ENCODE data around the gene PRKCQ.

Gene PRKCQ

DNA sequence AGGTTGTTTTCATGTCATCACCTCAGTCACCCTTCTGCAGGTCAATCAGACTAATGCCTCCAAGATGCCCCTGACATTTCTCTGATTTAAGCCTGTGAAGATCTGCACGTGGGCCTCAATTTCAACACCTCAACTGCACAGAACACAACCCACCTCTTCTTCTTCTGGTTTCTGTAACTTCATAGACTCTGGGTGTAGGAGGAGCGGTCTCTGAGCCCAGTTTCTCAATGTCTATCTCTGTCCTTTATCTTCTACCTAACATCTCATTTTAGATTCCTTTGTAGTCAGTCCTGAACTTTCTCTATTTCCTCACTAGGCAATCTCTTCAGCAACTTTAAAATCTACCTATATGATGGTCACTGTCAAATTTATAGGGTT lies 85.6 kb downstream of the PRKCQ start:
- TF ChIP-seq, protein P1, sequence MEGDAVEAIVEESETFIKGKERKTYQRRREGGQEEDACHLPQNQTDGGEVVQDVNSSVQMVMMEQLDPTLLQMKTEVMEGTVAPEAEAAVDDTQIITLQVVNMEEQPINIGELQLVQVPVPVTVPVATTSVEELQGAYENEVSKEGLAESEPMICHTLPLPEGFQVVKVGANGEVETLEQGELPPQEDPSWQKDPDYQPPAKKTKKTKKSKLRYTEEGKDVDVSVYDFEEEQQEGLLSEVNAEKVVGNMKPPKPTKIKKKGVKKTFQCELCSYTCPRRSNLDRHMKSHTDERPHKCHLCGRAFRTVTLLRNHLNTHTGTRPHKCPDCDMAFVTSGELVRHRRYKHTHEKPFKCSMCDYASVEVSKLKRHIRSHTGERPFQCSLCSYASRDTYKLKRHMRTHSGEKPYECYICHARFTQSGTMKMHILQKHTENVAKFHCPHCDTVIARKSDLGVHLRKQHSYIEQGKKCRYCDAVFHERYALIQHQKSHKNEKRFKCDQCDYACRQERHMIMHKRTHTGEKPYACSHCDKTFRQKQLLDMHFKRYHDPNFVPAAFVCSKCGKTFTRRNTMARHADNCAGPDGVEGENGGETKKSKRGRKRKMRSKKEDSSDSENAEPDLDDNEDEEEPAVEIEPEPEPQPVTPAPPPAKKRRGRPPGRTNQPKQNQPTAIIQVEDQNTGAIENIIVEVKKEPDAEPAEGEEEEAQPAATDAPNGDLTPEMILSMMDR (IDR thresholded peaks at IDR 0.05): no peak

DNA sequence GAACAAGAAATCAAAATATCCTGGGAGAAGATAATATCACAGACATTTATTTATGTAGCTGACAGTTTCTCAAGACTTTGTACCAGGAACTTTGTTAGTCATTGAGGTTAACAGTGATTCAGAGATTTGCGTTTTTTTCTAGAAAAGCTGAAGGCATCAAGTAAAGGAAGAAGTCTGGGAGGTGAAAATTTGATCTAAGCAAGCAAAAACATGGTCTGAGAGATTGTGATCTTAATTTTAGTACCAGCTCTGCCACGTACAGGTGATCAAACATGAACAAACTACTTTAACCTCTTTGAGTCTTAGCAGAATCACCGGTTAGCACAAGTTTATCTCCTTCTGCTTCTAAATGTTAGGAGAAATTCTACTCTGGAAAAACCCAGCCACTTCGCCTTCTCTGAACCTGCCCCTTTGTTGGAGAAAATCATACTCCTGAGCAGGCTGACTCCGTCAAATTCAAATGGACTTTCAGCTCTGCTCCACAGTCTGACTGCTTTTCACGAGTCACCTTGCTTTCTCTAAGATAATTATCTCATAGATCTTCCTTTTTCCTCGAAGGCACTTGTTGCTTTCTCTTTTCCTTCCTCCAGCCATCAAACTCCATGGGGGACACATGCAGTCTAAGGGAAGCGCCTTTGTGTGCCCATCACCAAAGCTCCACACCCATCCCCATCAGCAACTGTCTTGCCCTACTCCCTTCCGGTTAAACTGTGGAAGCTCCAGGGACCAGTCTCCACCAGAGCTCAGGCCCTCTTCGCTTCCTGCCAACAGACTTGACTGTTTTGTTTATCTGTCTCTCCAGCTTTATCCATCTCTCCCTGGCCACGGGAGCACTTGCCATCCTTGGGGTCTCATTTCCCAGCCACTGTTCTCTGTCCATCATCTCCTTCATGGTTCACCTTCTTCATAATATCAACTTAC lies 86.3 kb downstream of the PRKCQ start:
- TF ChIP-seq, protein P1 (IDR thresholded peaks at IDR 0.05): no peak

DNA sequence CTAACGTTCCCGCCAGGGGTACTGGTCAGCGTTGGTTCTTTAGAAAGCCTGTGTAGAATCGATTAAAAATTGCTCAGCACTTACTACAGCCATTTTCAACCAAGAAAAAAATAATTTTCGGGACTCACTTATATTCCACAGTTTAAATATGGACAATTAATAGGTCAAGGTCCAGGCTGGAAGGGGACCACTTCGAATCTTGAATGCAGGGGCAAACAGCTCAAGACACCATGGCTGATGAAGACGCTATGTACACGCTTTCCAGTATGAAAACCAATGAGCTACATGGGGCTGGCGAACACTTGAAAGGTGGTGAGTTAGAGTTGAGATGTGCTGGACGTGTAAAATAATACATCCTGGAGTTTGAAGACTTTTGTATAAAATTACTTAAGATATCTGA lies 87.2 kb downstream of the PRKCQ start:
- TF ChIP-seq, protein P1 (IDR thresholded peaks at IDR 0.05): no peak

DNA sequence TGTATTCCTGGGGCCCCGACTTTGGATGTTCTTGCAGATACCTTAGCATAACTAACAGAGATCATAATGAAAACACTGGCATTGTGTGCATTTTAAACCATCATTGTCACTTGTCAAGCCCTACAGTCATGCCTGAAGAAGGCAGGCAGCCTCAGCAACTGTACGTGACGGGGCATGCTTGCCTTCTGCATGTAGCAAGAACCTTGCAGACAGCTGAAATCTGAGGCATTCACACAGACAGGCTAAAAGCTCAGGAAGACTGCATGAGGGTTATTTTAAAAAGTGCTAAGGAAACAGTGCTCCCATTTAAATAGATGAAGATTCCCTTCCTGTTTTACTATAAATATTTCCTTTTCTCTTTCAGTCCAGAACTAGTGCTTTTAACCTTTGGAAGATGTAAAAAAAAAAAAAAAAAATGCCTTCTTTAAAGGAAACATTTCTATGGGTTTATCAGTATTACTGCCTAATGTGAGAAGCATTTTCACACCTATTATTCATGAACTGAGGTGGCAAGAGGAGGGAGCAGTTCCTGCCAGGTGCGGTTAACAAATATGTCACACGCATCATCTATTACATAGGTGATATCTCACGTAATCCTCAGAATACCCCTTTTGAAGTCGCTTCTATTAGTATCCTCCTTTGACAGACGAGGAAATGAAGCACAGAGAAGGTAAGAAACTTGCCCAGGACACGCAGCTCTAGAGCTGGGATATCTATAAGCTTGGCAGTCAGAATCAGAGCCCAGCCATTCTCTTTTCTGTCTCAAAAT lies 88.1 kb downstream of the PRKCQ start:
- TF ChIP-seq, protein P1 (IDR thresholded peaks at IDR 0.05): no peak

DNA sequence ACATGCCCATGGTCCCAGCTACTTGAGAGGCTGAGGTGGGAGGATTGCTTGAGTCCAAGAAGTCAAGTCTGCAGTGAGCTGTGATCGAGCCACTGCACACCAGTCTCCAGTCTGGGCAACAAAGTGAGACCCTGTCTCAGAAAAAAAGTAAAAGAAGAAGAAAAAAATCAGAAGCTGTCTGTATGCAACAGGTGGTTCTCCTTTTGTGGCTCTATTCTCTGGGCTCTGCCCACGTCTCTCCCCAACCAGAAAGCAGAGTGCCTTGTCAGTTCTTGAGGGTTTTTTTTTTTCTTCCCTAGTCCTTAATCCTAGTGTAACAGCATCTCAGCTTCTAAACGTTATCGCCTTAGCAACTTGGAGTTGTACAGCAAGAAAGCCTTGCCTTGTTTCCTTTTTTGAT lies 89.5 kb downstream of the PRKCQ start:
- TF ChIP-seq, protein P1 (IDR thresholded peaks at IDR 0.05): no peak

DNA sequence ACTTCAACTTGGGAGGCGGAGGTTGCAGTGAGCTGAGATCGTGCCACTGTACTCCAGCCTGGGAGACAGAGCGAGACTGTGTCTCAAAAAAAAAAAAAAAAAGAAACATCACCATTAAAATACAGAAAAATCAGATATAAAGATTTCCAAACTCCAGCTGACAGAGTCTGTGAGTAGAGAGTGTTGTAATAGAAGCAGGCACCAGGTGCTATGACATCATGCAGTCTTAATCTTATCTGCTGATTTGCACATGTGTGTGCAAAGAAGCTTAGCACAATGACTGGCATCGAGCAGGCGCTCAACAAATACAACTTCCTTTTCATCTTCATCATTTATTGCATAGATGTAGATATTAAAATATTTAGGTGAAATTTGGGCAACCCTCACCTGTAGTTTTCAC lies 92.2 kb downstream of the PRKCQ start:
- TF ChIP-seq, protein P1 (IDR thresholded peaks at IDR 0.05): no peak

DNA sequence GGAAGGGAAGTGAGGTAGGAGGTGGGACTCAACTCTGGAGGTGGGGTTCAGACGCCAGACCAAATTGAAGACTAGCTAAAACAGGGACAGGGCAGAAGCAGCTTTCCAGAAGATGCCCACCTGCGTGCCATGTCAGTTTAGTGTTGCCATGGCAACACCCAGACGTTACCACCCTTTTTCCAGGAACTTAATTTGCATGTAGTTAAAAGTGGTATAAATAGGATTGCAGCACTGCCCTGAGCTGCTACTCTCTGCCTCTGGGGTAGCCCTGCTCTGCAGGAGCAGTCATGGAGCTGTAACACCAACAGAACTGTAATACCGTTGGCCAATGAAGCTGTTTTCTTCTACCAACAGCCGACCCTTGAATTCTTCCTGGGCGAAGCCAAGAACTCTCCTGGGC lies 93.8 kb downstream of the PRKCQ start:
- TF ChIP-seq, protein P1 (IDR thresholded peaks at IDR 0.05): no peak
